H9 (cell line): ENCODE measurements around the gene IGSF9B. TPM values are rescaled to one million over a fixed set of nuclear protein-coding genes. Genes with fewer than 3 reads are reported as not detected.

Source experiments
- DNase-seq: peaks from one replicate; pipeline ENCODE4 v3.0.0-alpha.2; 2017
- H2AFZ ChIP-seq: one replicate; pipeline ENCODE4 v1.6.1; 2013; ENCODE audit warnings: mild to moderate bottlenecking, low read length, control low read depth, moderate library complexity
- H2AK5ac ChIP-seq: 2 replicates; pipeline ENCODE4 v1.6.1; 2013; ENCODE audit warnings: low read length, control low read depth, mixed read lengths; ENCODE audit not compliant: insufficient read length
- H2BK120ac ChIP-seq: one replicate; pipeline ENCODE4 v1.6.1; 2013; ENCODE audit warnings: low read depth, mild to moderate bottlenecking, low read length, control low read depth, inconsistent platforms; ENCODE audit not compliant: poor library complexity, severe bottlenecking
- H2BK12ac ChIP-seq: 2 replicates; pipeline ENCODE4 v1.6.1; 2013; ENCODE audit warnings: low read length, control low read depth, mixed read lengths, low read depth; ENCODE audit not compliant: insufficient read length
- H2BK15ac ChIP-seq: 2 replicates; pipeline ENCODE4 v1.6.1; 2013; ENCODE audit warnings: low read depth, low read length, control low read depth
- H2BK20ac ChIP-seq: one replicate; pipeline ENCODE4 v1.6.1; 2013; ENCODE audit warnings: low read depth, mild to moderate bottlenecking, low read length, control low read depth, inconsistent platforms; ENCODE audit not compliant: poor library complexity, severe bottlenecking
- H2BK5ac ChIP-seq: 2 replicates; pipeline ENCODE4 v1.6.1; 2013; ENCODE audit warnings: low read length, control low read depth, mixed read lengths; ENCODE audit not compliant: insufficient read length
- H3K14ac ChIP-seq: 2 replicates; pipeline ENCODE4 v1.6.1; 2013; ENCODE audit warnings: low read length, control low read depth; ENCODE audit not compliant: insufficient read depth
- H3K18ac ChIP-seq: 2 replicates; pipeline ENCODE4 v1.6.1; 2013; ENCODE audit warnings: low read depth, mild to moderate bottlenecking, mixed read lengths, low read length, control low read depth; ENCODE audit not compliant: insufficient read length
- H3K23ac ChIP-seq: 2 replicates; pipeline ENCODE4 v1.6.1; 2013; ENCODE audit warnings: low read length, control low read depth, mixed read lengths, low read depth; ENCODE audit not compliant: insufficient read length
- H3K23me2 ChIP-seq: 2 replicates; pipeline ENCODE4 v1.6.1; 2013; ENCODE audit warnings: low read depth, mild to moderate bottlenecking, mixed read lengths, low read length, control low read depth; ENCODE audit not compliant: insufficient read length, poor library complexity, severe bottlenecking
- H3K27ac ChIP-seq: 2 replicates; pipeline ENCODE4 v1.5.1; 2013; ENCODE audit warnings: low read length, control low read depth, mixed read lengths, low read depth; ENCODE audit not compliant: insufficient read length
- H3K27me3 ChIP-seq: 2 replicates; pipeline ENCODE4 v1.6.1; 2013; ENCODE audit warnings: low read length, control low read depth, inconsistent platforms; ENCODE audit not compliant: insufficient read depth
- H3K4ac ChIP-seq: 2 replicates; pipeline ENCODE4 v1.6.1; 2013; ENCODE audit warnings: low read depth, mild to moderate bottlenecking, control low read depth, inconsistent platforms, low read length, moderate library complexity
- H3K4me1 ChIP-seq: 2 replicates; pipeline ENCODE4 v1.6.1; 2013; ENCODE audit warnings: low read length, control low read depth, inconsistent platforms; ENCODE audit not compliant: insufficient read depth
- H3K4me2 ChIP-seq: 2 replicates; pipeline ENCODE4 v1.6.1; 2013; ENCODE audit warnings: low read length, control low read depth, mixed read lengths; ENCODE audit not compliant: insufficient read length, insufficient read depth
- H3K56ac ChIP-seq: 2 replicates; pipeline ENCODE4 v1.6.1; 2013; ENCODE audit warnings: low read depth, mild to moderate bottlenecking, mixed read lengths, low read length, control low read depth; ENCODE audit not compliant: insufficient read length
- H3K79me1 ChIP-seq: 2 replicates; pipeline ENCODE4 v1.6.1; 2013; ENCODE audit warnings: low read depth, mild to moderate bottlenecking, moderate library complexity, low read length, control low read depth, inconsistent platforms; ENCODE audit not compliant: insufficient read depth, poor library complexity, severe bottlenecking
- H3K79me2 ChIP-seq: 2 replicates; pipeline ENCODE4 v1.6.1; 2013; ENCODE audit warnings: low read length, control low read depth, inconsistent platforms; ENCODE audit not compliant: insufficient read depth
- H3K9ac ChIP-seq: 2 replicates; pipeline ENCODE4 v1.6.1; 2013; ENCODE audit warnings: low read length, control low read depth, mixed read lengths; ENCODE audit not compliant: insufficient read length; ENCODE audit errors: extremely low read depth
- H3K9me3 ChIP-seq: one replicate; pipeline ENCODE4 v1.6.1; 2013; ENCODE audit warnings: low read depth, low read length, inconsistent platforms; ENCODE audit not compliant: control insufficient read depth
- H3T11ph ChIP-seq: one replicate; pipeline ENCODE4 v1.6.1; 2013; ENCODE audit warnings: mild to moderate bottlenecking, low read length, control low read depth, inconsistent platforms
- H4K20me1 ChIP-seq: one replicate; pipeline ENCODE4 v1.6.1; 2013; ENCODE audit not compliant: control insufficient read depth, insufficient read length, insufficient read depth
- H4K5ac ChIP-seq: 2 replicates; pipeline ENCODE4 v1.6.1; 2013; ENCODE audit warnings: low read depth, mild to moderate bottlenecking, mixed read lengths, low read length, control low read depth; ENCODE audit not compliant: insufficient read length
- H4K8ac ChIP-seq: replicated peaks from 2 replicates; pipeline ENCODE4 v1.6.1; 2013; ENCODE audit warnings: low read length, control low read depth, mixed read lengths, low read depth; ENCODE audit not compliant: insufficient read length
- H4K91ac ChIP-seq: 2 replicates; pipeline ENCODE4 v1.6.1; 2013; ENCODE audit warnings: low read depth, mild to moderate bottlenecking, moderate library complexity, mixed read lengths, low read length, control low read depth; ENCODE audit not compliant: insufficient read length
- H3K27ac Mint-ChIP-seq, 3 experiments: 2 replicates in 2 of 3; 3 replicates in 1 of 3; pipeline ENCODE4 v1.8.0; 2020 to 2021; ENCODE audit warnings: mixed read lengths in 3 of 3, mild to moderate bottlenecking in 1 of 3, moderate library complexity in 1 of 3
- H3K27me3 Mint-ChIP-seq: 2 replicates; pipeline ENCODE4 v1.8.0; 2021; ENCODE audit warnings: low read depth, mild to moderate bottlenecking, moderate library complexity, mixed read lengths
- H3K36me3 Mint-ChIP-seq, 3 experiments: 2 replicates in 2 of 3; 3 replicates in 1 of 3; pipeline ENCODE4 v1.8.0; 2020 to 2021; ENCODE audit warnings: low read depth in 3 of 3, mixed read lengths in 3 of 3; ENCODE audit not compliant: insufficient read depth in 1 of 3
- H3K4me1 Mint-ChIP-seq, 2 experiments: 2 replicates each; pipeline ENCODE4 v1.8.0; 2020; ENCODE audit warnings: mixed read lengths in 2 of 2
- H3K4me3 Mint-ChIP-seq, 2 experiments: 2 replicates in 1 of 2; 3 replicates in 1 of 2; pipeline ENCODE4 v1.8.0; 2020 to 2021; ENCODE audit warnings: mild to moderate bottlenecking in 2 of 2, mixed read lengths in 2 of 2, moderate library complexity in 1 of 2
- H3K9me3 Mint-ChIP-seq, 2 experiments: 2 replicates in 1 of 2; 3 replicates in 1 of 2; pipeline ENCODE4 v1.8.0; 2020; ENCODE audit warnings: mild to moderate bottlenecking in 2 of 2, mixed read lengths in 2 of 2, moderate library complexity in 1 of 2
- CTCF ChIP-seq: fragments of 200-600 bp; sonication (generic); conservative IDR thresholded peaks from 3 replicates; pipeline ENCODE4 v1.8.0; 2021; ENCODE audit warnings: antibody characterized with exemption, mild to moderate bottlenecking
- WGBS: extraction: QIAGEN DNeasy Blood & Tissue Kit; methylation state at CpG from one replicate; pipeline ENCODE4 v1.1.7; 2013; ENCODE audit warnings: missing lambda C conversion rate, low lambda C conversion rate, mixed read lengths; ENCODE audit not compliant: insufficient read length; ENCODE audit errors: extremely low coverage; 5-methylcytosine and 5-hydroxymethylcytosine counted together
- total RNA-seq: library from RNA; stranded (reverse); gene quantifications from 2 replicates; pipeline ENCODE4 v1.2.1, GENCODE V29; 2021

Gene IGSF9B
- total RNA-seq, 1 experiment from 2014 or later = 25.7 TPM

DNA sequence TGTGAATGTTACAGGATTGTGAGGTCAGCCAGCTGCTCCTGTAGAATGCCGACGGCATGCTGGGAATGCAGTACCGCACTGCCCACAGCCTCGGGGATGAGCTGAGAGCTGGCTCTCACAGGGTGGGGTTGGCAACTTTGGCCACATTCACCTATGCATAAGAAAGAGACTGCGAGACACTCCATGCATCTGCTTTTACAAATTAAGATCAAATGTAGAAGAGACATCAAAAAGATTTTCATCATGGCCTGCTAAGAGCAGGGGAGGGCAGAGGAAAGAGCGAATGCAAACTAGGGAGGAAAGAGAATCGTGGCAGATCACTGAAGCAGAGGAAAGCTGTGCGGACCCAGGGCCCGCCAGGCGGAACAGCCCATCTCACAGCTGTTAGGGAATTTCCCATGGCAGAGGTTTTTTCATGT, 61.7 kb downstream of the IGSF9B start:
- Histone ChIP-seq H3K4me2 (peak overlapping the region; percentile 31), H3K56ac (no peak overlapping the region), H2BK20ac (no peak overlapping the region), H2AFZ (no peak overlapping the region), H3K4me1 (peaks cover 6% of the 10 kb centered on the region; the same call in 1 of the 2 replicates), H3K27me3 (no peaks in the 10 kb centered on the region), H3K9ac (no peak overlapping the region), H3K23me2 (no peaks in the 10 kb centered on the region), H4K91ac (no peak overlapping the region), H2BK5ac (no peak overlapping the region), H3T11ph (no peak overlapping the region), H2BK12ac (no peak overlapping the region), H3K14ac (no peak overlapping the region), H3K23ac (no peak overlapping the region), H3K9me3 (no peaks in the 10 kb centered on the region), H3K18ac (no peak overlapping the region), H2AK5ac (no peak overlapping the region), H3K27ac (no peak overlapping the region), H4K8ac (no peak overlapping the region), H2BK120ac (no peak overlapping the region), H3K79me2 (no peaks in the 10 kb centered on the region), H3K4ac (no peak overlapping the region), H4K20me1 (no peaks in the 10 kb centered on the region), H2BK15ac (no peak overlapping the region), H3K79me1 (no peaks in the 10 kb centered on the region), H4K5ac (no peak overlapping the region)
- Mint-ChIP-seq H3K27ac (peak overlapping the region in 2 of 3 experiments; percentile 19 to 59; a peak in 3 of 7 replicates), H3K4me3 (peak overlapping the region in 1 of 2 experiments; percentile 7; a peak in 1 of 5 replicates), H3K4me1 (peaks cover 36 to 39% of the 10 kb centered on the region in 2 experiments), H3K9me3 (no peaks in the 10 kb centered on the region), H3K27me3 (peaks cover 15% of the 10 kb centered on the region), H3K36me3 (peaks cover 0 to 6% (median 6%) of the 10 kb centered on the region in 3 experiments; a peak in 6 of 7 replicates)
- no peak for TF ChIP-seq CTCF
- DNase-seq = peak; percentile 76
- WGBS = no CpG with 5 or more reads among the region's 10 CpGs
